Measurements from ENCODE around the gene NTSR1. TPM values are rescaled to one million over a fixed set of nuclear protein-coding genes. Genes with fewer than 3 reads are reported as not detected.

NTSR1 gene
- total and polyA plus RNA-seq, 2 of the 8 experiments (the other 6 are each of a cell fraction or from before 2014, with no cell fraction given), result 0.53 to 0.89 TPM

DNA sequence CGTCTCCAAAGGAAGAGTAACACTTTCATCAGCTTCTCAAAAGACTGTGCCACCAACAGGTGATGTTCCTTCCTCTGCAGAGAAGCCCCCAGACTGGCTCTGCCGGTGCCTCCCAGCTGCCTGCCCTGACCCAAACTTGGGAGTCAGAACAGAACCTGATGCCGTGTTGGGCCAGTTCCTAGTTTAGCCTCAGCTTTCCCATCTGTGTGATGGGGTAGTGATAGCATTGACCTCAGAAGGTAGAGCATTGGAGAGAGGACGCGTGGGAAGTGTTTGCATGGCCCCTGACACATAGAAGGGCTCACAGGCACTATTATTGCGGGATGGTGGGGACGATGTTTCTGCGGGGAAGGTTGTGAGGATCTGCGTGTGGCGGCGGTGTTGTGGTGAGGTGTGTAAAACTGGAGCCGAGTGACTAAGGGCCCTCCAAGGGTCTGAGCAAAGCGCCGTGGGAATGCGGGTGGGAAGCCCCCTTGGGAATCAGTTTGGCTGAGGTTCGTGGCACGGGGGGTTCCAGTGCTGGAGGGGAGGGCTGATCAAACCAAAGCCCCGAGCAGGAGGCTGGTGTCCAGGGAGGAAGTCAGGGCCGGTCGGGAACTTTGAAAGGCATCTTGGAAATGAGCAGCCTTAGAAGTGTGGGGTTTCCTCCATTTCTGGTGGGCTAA is 1.7 kb downstream of the NTSR1 start (continued):
- TF ChIP-seq, protein P1, sequence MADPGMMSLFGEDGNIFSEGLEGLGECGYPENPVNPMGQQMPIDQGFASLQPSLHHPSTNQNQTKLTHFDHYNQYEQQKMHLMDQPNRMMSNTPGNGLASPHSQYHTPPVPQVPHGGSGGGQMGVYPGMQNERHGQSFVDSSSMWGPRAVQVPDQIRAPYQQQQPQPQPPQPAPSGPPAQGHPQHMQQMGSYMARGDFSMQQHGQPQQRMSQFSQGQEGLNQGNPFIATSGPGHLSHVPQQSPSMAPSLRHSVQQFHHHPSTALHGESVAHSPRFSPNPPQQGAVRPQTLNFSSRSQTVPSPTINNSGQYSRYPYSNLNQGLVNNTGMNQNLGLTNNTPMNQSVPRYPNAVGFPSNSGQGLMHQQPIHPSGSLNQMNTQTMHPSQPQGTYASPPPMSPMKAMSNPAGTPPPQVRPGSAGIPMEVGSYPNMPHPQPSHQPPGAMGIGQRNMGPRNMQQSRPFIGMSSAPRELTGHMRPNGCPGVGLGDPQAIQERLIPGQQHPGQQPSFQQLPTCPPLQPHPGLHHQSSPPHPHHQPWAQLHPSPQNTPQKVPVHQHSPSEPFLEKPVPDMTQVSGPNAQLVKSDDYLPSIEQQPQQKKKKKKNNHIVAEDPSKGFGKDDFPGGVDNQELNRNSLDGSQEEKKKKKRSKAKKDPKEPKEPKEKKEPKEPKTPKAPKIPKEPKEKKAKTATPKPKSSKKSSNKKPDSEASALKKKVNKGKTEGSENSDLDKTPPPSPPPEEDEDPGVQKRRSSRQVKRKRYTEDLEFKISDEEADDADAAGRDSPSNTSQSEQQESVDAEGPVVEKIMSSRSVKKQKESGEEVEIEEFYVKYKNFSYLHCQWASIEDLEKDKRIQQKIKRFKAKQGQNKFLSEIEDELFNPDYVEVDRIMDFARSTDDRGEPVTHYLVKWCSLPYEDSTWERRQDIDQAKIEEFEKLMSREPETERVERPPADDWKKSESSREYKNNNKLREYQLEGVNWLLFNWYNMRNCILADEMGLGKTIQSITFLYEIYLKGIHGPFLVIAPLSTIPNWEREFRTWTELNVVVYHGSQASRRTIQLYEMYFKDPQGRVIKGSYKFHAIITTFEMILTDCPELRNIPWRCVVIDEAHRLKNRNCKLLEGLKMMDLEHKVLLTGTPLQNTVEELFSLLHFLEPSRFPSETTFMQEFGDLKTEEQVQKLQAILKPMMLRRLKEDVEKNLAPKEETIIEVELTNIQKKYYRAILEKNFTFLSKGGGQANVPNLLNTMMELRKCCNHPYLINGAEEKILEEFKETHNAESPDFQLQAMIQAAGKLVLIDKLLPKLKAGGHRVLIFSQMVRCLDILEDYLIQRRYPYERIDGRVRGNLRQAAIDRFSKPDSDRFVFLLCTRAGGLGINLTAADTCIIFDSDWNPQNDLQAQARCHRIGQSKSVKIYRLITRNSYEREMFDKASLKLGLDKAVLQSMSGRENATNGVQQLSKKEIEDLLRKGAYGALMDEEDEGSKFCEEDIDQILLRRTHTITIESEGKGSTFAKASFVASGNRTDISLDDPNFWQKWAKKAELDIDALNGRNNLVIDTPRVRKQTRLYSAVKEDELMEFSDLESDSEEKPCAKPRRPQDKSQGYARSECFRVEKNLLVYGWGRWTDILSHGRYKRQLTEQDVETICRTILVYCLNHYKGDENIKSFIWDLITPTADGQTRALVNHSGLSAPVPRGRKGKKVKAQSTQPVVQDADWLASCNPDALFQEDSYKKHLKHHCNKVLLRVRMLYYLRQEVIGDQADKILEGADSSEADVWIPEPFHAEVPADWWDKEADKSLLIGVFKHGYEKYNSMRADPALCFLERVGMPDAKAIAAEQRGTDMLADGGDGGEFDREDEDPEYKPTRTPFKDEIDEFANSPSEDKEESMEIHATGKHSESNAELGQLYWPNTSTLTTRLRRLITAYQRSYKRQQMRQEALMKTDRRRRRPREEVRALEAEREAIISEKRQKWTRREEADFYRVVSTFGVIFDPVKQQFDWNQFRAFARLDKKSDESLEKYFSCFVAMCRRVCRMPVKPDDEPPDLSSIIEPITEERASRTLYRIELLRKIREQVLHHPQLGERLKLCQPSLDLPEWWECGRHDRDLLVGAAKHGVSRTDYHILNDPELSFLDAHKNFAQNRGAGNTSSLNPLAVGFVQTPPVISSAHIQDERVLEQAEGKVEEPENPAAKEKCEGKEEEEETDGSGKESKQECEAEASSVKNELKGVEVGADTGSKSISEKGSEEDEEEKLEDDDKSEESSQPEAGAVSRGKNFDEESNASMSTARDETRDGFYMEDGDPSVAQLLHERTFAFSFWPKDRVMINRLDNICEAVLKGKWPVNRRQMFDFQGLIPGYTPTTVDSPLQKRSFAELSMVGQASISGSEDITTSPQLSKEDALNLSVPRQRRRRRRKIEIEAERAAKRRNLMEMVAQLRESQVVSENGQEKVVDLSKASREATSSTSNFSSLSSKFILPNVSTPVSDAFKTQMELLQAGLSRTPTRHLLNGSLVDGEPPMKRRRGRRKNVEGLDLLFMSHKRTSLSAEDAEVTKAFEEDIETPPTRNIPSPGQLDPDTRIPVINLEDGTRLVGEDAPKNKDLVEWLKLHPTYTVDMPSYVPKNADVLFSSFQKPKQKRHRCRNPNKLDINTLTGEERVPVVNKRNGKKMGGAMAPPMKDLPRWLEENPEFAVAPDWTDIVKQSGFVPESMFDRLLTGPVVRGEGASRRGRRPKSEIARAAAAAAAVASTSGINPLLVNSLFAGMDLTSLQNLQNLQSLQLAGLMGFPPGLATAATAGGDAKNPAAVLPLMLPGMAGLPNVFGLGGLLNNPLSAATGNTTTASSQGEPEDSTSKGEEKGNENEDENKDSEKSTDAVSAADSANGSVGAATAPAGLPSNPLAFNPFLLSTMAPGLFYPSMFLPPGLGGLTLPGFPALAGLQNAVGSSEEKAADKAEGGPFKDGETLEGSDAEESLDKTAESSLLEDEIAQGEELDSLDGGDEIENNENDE (IDR thresholded peaks at IDR 0.05; ENCODE audit: insufficient replicate concordance, low read length), result no peak
- TF ChIP-seq CHD2 (IDR thresholded peaks at IDR 0.05; ENCODE audit: low read length), result no peak
- no peak for TF ChIP-seq MAFK (IDR thresholded peaks at IDR 0.05; ENCODE audit: low read depth, low read length)
- no peak for TF ChIP-seq SP1 (IDR thresholded peaks at IDR 0.05; ENCODE audit: low read depth, low read length)
- TF ChIP-seq, protein P2, sequence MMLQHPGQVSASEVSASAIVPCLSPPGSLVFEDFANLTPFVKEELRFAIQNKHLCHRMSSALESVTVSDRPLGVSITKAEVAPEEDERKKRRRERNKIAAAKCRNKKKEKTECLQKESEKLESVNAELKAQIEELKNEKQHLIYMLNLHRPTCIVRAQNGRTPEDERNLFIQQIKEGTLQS (IDR thresholded peaks at IDR 0.05; ENCODE audit: insufficient read depth, low read depth, low read length), result no peak
- TF ChIP-seq, protein P3, sequence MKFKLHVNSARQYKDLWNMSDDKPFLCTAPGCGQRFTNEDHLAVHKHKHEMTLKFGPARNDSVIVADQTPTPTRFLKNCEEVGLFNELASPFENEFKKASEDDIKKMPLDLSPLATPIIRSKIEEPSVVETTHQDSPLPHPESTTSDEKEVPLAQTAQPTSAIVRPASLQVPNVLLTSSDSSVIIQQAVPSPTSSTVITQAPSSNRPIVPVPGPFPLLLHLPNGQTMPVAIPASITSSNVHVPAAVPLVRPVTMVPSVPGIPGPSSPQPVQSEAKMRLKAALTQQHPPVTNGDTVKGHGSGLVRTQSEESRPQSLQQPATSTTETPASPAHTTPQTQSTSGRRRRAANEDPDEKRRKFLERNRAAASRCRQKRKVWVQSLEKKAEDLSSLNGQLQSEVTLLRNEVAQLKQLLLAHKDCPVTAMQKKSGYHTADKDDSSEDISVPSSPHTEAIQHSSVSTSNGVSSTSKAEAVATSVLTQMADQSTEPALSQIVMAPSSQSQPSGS (IDR thresholded peaks at IDR 0.05; ENCODE audit: low read length), result no peak
- no peak for TF ChIP-seq POU5F1 (IDR thresholded peaks at IDR 0.05; ENCODE audit: low read depth, low read length)
- TF ChIP-seq E2F6 (IDR thresholded peaks at IDR 0.05), result no peak
